HepG2 (cell line): ENCODE results near the gene FGD6. TPM values are rescaled to one million over a fixed set of nuclear protein-coding genes. Genes with fewer than 3 reads are reported as not detected.

ENCODE experiments used
- ATAC-seq: fragments of 200-7000 bp; cut with Tn5 transposase; 3 replicates; pipeline ENCODE4 v1.9.1; 2020; ENCODE audit warnings: mild to moderate bottlenecking, moderate library complexity
- BruUV-seq: library from RNA; stranded (reverse); fragments of 400-500 nt; replicated peaks from 2 replicates; lab custom pipeline; 2021; lab: Mats Ljungman, UMichigan
- CTCF ChIA-PET: fragments of 300-600 bp; formaldehyde crosslinking; extraction: SDS; loops from one replicate; lab custom pipeline; 2021; ENCODE audit warnings: low total read pairs, inconsistent platforms, low intra/inter-chr PET ratio; lab: Yijun Ruan, JAX
- POLR2A ChIA-PET: fragments of 350-600 bp; sonication (Branson Sonifier 250); formaldehyde crosslinking; loops from one replicate; lab custom pipeline; 2020; ENCODE audit warnings: antibody characterized with exemption, inconsistent platforms; lab: Yijun Ruan, JAX
- DNase-seq: peaks from one replicate; pipeline ENCODE4 v3.0.0-alpha.2; 2015; ENCODE audit warnings: low spot score
- FAIRE-seq: peaks from 3 replicates; lab custom pipeline; 2011; peaks lifted over from hg19 to GRCh38; lab: Jason Lieb, UNC
- H2AFZ ChIP-seq: one replicate; pipeline ENCODE4 v1.6.1; 2011; ENCODE audit warnings: low read length, inconsistent platforms
- H3K27ac ChIP-seq: fragments of 300-600 bp; 3 replicates; pipeline ENCODE4 v1.8.0; 2011; ENCODE audit warnings: mixed run types, mild to moderate bottlenecking, mixed read lengths, low read length, inconsistent platforms; ENCODE audit not compliant: insufficient read depth; ENCODE audit errors: extremely low read length
- H3K27me3 ChIP-seq, 2 experiments: fragments of 200-600 bp in 1 of 2; 2 replicates in 1 of 2; 3 replicates in 1 of 2; pipeline versions ENCODE4 v1.6.0 to v1.8.0; 2011; ENCODE audit warnings: low read length in 2 of 2, mild to moderate bottlenecking in 2 of 2, moderate library complexity in 2 of 2, inconsistent platforms in 1 of 2; ENCODE audit not compliant: insufficient read depth in 2 of 2, control insufficient read depth in 1 of 2
- H3K36me3 ChIP-seq, 2 experiments: fragments of 200-600 bp in 1 of 2; replicated peaks in 1 of 2; 2 replicates in 1 of 2; 3 replicates in 1 of 2; pipeline versions ENCODE4 v1.5.1 to v1.8.0; 2011; ENCODE audit warnings: low read length in 2 of 2, inconsistent platforms in 1 of 2; ENCODE audit not compliant: insufficient read depth in 2 of 2, control insufficient read depth in 1 of 2
- H3K4me1 ChIP-seq: 2 replicates; pipeline ENCODE4 v1.5.1; 2012; ENCODE audit warnings: low read length, inconsistent platforms; ENCODE audit not compliant: insufficient read depth
- H3K4me2 ChIP-seq: 2 replicates; pipeline ENCODE4 v1.6.0; 2011; ENCODE audit warnings: low read depth, low read length, inconsistent platforms
- H3K4me3 ChIP-seq, 3 experiments: fragments of 200-600 bp in 1 of 3; sonication (generic), shearing (Covaris generic) in 1 of 3; replicated peaks in 1 of 3; 2 replicates each; pipeline ENCODE4 v1.5.1; 2011 to 2016; ENCODE audit warnings: low read length in 3 of 3, inconsistent platforms in 2 of 3, low read depth in 2 of 3, mild to moderate bottlenecking in 2 of 3, control low read depth in 1 of 3, mixed read lengths in 1 of 3; ENCODE audit not compliant: insufficient read depth in 1 of 3
- H3K79me2 ChIP-seq: one replicate; pipeline ENCODE4 v1.6.1; 2011; ENCODE audit warnings: low read length, inconsistent platforms; ENCODE audit not compliant: insufficient read depth
- H3K9ac ChIP-seq: 2 replicates; pipeline ENCODE4 v1.6.0; 2011; ENCODE audit warnings: mild to moderate bottlenecking, low read depth, low read length, inconsistent platforms; ENCODE audit not compliant: insufficient read depth
- H3K9me3 ChIP-seq: 2 replicates; pipeline ENCODE4 v1.5.1; 2012; ENCODE audit warnings: mild to moderate bottlenecking, low read length
- H4K20me1 ChIP-seq: 2 replicates; pipeline ENCODE4 v1.6.0; 2011; ENCODE audit warnings: inconsistent platforms, mild to moderate bottlenecking, low read length, moderate library complexity; ENCODE audit not compliant: insufficient read depth
- CAMTA2 ChIP-seq: sonication (generic); formaldehyde crosslinking; IDR thresholded peaks from 2 replicates; pipeline ENCODE4 v1.4.0; 2020; ENCODE audit warnings: mild to moderate bottlenecking, missing genetic modification reagents, borderline replicate concordance
- ELF3 ChIP-seq: IDR thresholded peaks from 2 replicates; pipeline ENCODE4 v1.6.1; 2016; ENCODE audit warnings: missing genetic modification reagents, missing compliant biosample characterization
- HDAC2 ChIP-seq: sonication (generic); formaldehyde crosslinking; IDR thresholded peaks from 2 replicates; pipeline ENCODE4 v1.4.0; 2020; ENCODE audit warnings: missing genetic modification reagents
- HNF4G ChIP-seq, 2 experiments: sonication (generic) in 1 of 2; formaldehyde crosslinking in 1 of 2; IDR thresholded peaks; 2 replicates each; pipeline versions ENCODE4 v1.4.0 to v1.6.1; 2011 to 2020; ENCODE audit warnings: borderline replicate concordance in 2 of 2, low read depth in 2 of 2, mild to moderate bottlenecking in 2 of 2, low read length in 1 of 2, missing genetic modification reagents in 1 of 2, moderate library complexity in 1 of 2
- JARID2 ChIP-seq: sonication (generic); formaldehyde crosslinking; IDR thresholded peaks from 2 replicates; pipeline ENCODE4 v1.8.1; 2023; ENCODE audit warnings: missing genetic modification reagents, inconsistent platforms; ENCODE audit not compliant: insufficient replicate concordance
- KDM1A ChIP-seq: IDR thresholded peaks from 2 replicates; pipeline ENCODE4 v1.6.1; 2016; ENCODE audit warnings: missing compliant biosample characterization
- MAZ ChIP-seq, 2 experiments: sonication (generic) in 1 of 2; formaldehyde crosslinking in 1 of 2; IDR thresholded peaks; 2 replicates each; pipeline versions ENCODE4 v1.5.0 to v1.6.1; 2012 to 2020; ENCODE audit warnings: low read depth in 2 of 2, mild to moderate bottlenecking in 2 of 2, borderline replicate concordance in 1 of 2, improper control_type of control experiment in 1 of 2, low read length in 1 of 2, missing genetic modification reagents in 1 of 2, moderate library complexity in 1 of 2
- MLLT10 ChIP-seq: sonication (generic); formaldehyde crosslinking; IDR thresholded peaks from 2 replicates; pipeline ENCODE4 v1.4.0; 2020; ENCODE audit warnings: missing genetic modification reagents
- NFIC ChIP-seq: IDR thresholded peaks from 2 replicates; pipeline ENCODE4 v1.6.1; 2012; ENCODE audit warnings: mild to moderate bottlenecking, low read length, inconsistent platforms
- RFX5 ChIP-seq: IDR thresholded peaks from 2 replicates; pipeline ENCODE4 v1.6.1; 2011; ENCODE audit warnings: low read depth, low read length, improper control_type of control experiment
- TOPORS ChIP-seq: sonication (generic); formaldehyde crosslinking; IDR thresholded peaks from 2 replicates; pipeline ENCODE4 v1.8.0; 2023; ENCODE audit warnings: mild to moderate bottlenecking, missing genetic modification reagents
- ZFP37 ChIP-seq: sonication (generic); formaldehyde crosslinking; IDR thresholded peaks from 2 replicates; pipeline ENCODE4 v1.4.0; 2020; ENCODE audit warnings: missing genetic modification reagents, borderline replicate concordance
- ZKSCAN1 ChIP-seq: fragments of 150-350 bp; IDR thresholded peaks from 2 replicates; pipeline ENCODE4 v1.6.1; 2014; ENCODE audit warnings: low read length
- ZNF441 ChIP-seq: sonication (generic); formaldehyde crosslinking; IDR thresholded peaks from 2 replicates; pipeline ENCODE4 v1.7.0; 2021; ENCODE audit warnings: missing genetic modification reagents, borderline replicate concordance
- ZNF552 ChIP-seq: sonication (generic); formaldehyde crosslinking; IDR thresholded peaks from 2 replicates; pipeline ENCODE4 v1.9.0; 2022; ENCODE audit warnings: missing genetic modification reagents, mild to moderate bottlenecking, borderline replicate concordance
- ZNF720 ChIP-seq: sonication (generic); formaldehyde crosslinking; IDR thresholded peaks from 2 replicates; pipeline ENCODE4 v1.4.0; 2020; ENCODE audit warnings: missing genetic modification reagents
- ZNF775 ChIP-seq: sonication (generic); formaldehyde crosslinking; IDR thresholded peaks from 2 replicates; pipeline ENCODE4 v1.4.0; 2020; ENCODE audit warnings: missing genetic modification reagents, mild to moderate bottlenecking, moderate library complexity, borderline replicate concordance
- WGBS: methylation state at CpG from one replicate; pipeline ENCODE4 v1.1.6; 2017; ENCODE audit warnings: low lambda C conversion rate; 5-methylcytosine and 5-hydroxymethylcytosine counted together
- in situ Hi-C: cut with HindIII; loops from 2 replicates; pipeline ENCODE4 v1.10.0; 2017; ENCODE audit warnings: low pct_unique_long_range_greater_than_20kb; ENCODE audit not compliant: extremely low pct_ligation_motif_present
- intact Hi-C: fragments of 100-400 bp; cut with micrococcal nuclease; formaldehyde crosslinking; loops from one replicate; pipeline ENCODE4 v1.10.0; 2022; ENCODE audit not compliant: unreplicated experiment
- polyA plus RNA-seq, 8 experiments: library from polyadenylated mRNA; depleted of rRNA in 3 of 8; stranded (reverse) in 7 of 8; unstranded in 1 of 8; fragments of >200 nt; fragmentation: Illumina TruSeq in 4 of 8; extraction: Trizol in 4 of 8; gene quantifications; 2 replicates each; pipeline versions ENCODE4 v1.2.1 to v1.2.3, GENCODE V29; 2011 to 2016; ENCODE audit warnings: low read depth in 4 of 8, missing spikeins in 1 of 8, mixed read lengths in 1 of 8; ENCODE audit not compliant: insufficient read depth in 1 of 8
- total RNA-seq, 5 experiments: library from RNA; depleted of rRNA; stranded (reverse); fragments of >200 nt; fragmentation: Illumina TruSeq; extraction: Trizol; gene quantifications; 2 replicates each; pipeline ENCODE4 v1.2.3, GENCODE V29; 2016; ENCODE audit warnings: low read depth in 1 of 5
- TF ChIP-seq, protein P1 (sequence below): sonication (generic); formaldehyde crosslinking; IDR thresholded peaks from 2 replicates; pipeline ENCODE4 v1.4.0; 2020; ENCODE audit warnings: mild to moderate bottlenecking, missing genetic modification reagents
- TF ChIP-seq, protein P2 (sequence below): sonication (generic); formaldehyde crosslinking; IDR thresholded peaks from 2 replicates; pipeline ENCODE4 v1.8.1; 2022; ENCODE audit warnings: low read depth, mild to moderate bottlenecking, missing genetic modification reagents
- TF ChIP-seq, protein P3 (sequence below): fragments of 450-650 bp; IDR thresholded peaks from 2 replicates; pipeline ENCODE4 v1.6.1; 2016

Gene FGD6
- total and polyA plus RNA-seq, 2 of the 13 experiments (the other 11 are each of a cell fraction or from before 2014, with no cell fraction given): 2.2 to 4.3 TPM

DNA sequence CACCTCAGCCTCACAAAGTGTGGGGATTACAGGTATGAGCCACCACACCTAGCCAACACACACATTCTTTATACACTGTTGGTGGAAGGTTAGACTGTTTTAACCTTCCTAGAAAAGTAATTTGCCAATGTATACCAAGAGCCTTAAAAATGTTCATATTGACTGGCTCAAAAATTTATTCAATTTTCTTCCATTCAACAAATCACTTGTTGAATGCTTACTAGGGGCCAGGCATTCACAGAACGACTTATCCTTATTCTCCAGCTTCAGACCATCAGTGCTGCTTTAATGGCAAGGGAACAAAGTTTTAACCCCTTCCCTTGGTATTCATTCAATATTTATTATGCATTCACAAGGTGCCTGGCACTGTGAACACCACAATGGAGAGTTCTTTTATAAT, 146.9 kb downstream of the FGD6 start:
- Histone ChIP-seq H3K79me2 (peaks cover 38% of the 10 kb centered on the region), H3K36me3 (peaks cover 4 to 17% of the 10 kb centered on the region in 2 experiments; a peak in 4 of 5 replicates), H4K20me1 (no peaks in the 10 kb centered on the region), H2AFZ (no peak overlapping the region), H3K27ac (no peak overlapping the region), H3K4me1 (peaks cover 42% of the 10 kb centered on the region), H3K4me2 (no peak overlapping the region), H3K9ac (no peak overlapping the region), H3K27me3 (no peaks in the 10 kb centered on the region; a peak in 1 of 5 replicates), H3K9me3 (no peaks in the 10 kb centered on the region), H3K4me3 (no peak overlapping the region)
- intact Hi-C loops (loop anchor here (5.0 kb wide), 1 partner anchor 147 kb away; the partner anchor contains the start of genes FGD6 and VEZT), in situ Hi-C loops (no loop called here)
- BruUV-seq: no TSS peak
- ChIA-PET POLR2A (no interaction called here), CTCF (no interaction called here)
- FAIRE-seq: no peak
- TF ChIP-seq ZNF552 (no peak), MLLT10 (CRISPR knock-in tag) (no peak), HDAC2 (CRISPR knock-in tag) (no peak), ZFP37 (CRISPR knock-in tag) (no peak), HNF4G (IDR thresholded peaks at IDR 0.05; ENCODE audit: borderline replicate concordance, low read depth, low read length) (no peak), HNF4G (CRISPR knock-in tag; IDR thresholded peaks at IDR 0.05; ENCODE audit: borderline replicate concordance, low read depth) (no peak), RFX5 (no peak), ZKSCAN1 (no peak), MAZ (IDR thresholded peaks at IDR 0.05; ENCODE audit: borderline replicate concordance, low read depth, low read length) (no peak), MAZ (CRISPR knock-in tag; IDR thresholded peaks at IDR 0.05; ENCODE audit: low read depth) (no peak), KDM1A (CRISPR knock-in tag) (no peak), ZNF720 (no peak), NFIC (no peak), ELF3 (CRISPR knock-in tag) (no peak), ZNF441 (CRISPR knock-in tag) (no peak), CAMTA2 (no peak), TOPORS (CRISPR knock-in tag) (no peak), ZNF775 (CRISPR knock-in tag) (no peak), JARID2 (CRISPR knock-in tag) (no peak)
- TF ChIP-seq, protein P1, sequence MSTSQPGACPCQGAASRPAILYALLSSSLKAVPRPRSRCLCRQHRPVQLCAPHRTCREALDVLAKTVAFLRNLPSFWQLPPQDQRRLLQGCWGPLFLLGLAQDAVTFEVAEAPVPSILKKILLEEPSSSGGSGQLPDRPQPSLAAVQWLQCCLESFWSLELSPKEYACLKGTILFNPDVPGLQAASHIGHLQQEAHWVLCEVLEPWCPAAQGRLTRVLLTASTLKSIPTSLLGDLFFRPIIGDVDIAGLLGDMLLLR (CRISPR knock-in tag): no peak
- TF ChIP-seq, protein P2, sequence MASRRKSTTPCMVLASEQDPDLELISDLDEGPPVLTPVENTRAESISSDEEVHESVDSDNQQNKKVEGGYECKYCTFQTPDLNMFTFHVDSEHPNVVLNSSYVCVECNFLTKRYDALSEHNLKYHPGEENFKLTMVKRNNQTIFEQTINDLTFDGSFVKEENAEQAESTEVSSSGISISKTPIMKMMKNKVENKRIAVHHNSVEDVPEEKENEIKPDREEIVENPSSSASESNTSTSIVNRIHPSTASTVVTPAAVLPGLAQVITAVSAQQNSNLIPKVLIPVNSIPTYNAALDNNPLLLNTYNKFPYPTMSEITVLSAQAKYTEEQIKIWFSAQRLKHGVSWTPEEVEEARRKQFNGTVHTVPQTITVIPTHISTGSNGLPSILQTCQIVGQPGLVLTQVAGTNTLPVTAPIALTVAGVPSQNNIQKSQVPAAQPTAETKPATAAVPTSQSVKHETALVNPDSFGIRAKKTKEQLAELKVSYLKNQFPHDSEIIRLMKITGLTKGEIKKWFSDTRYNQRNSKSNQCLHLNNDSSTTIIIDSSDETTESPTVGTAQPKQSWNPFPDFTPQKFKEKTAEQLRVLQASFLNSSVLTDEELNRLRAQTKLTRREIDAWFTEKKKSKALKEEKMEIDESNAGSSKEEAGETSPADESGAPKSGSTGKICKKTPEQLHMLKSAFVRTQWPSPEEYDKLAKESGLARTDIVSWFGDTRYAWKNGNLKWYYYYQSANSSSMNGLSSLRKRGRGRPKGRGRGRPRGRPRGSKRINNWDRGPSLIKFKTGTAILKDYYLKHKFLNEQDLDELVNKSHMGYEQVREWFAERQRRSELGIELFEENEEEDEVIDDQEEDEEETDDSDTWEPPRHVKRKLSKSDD (CRISPR knock-in tag): no peak
- TF ChIP-seq, protein P3, sequence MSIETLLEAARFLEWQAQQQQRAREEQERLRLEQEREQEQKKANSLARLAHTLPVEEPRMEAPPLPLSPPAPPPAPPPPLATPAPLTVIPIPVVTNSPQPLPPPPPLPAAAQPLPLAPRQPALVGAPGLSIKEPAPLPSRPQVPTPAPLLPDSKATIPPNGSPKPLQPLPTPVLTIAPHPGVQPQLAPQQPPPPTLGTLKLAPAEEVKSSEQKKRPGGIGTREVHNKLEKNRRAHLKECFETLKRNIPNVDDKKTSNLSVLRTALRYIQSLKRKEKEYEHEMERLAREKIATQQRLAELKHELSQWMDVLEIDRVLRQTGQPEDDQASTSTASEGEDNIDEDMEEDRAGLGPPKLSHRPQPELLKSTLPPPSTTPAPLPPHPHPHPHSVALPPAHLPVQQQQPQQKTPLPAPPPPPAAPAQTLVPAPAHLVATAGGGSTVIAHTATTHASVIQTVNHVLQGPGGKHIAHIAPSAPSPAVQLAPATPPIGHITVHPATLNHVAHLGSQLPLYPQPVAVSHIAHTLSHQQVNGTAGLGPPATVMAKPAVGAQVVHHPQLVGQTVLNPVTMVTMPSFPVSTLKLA: no peak
- no peak for ATAC-seq
- WGBS: 96% methylated on average over 1 of the region's 1 CpG
- DNase-seq: no peak
